Measurements from ENCODE around the gene STEAP1.

Gene STEAP1

GRCh38 chr7:90165724-90166123 is 11.5 kb downstream of the STEAP1 start:
- Histone ChIP-seq H3K27ac (no peak overlapping the region), H3K4me3 (ENCODE audit: low read depth, low read length) (no peak overlapping the region), H3K36me3 (replicated peaks) (no peaks in the 10 kb centered on the region), H3K27me3 (replicated peaks) (no peaks in the 10 kb centered on the region)
- TF ChIP-seq CTCF (IDR thresholded peaks at IDR 0.05; ENCODE audit: low read depth, low read length, missing control alignments) = no peak
- in situ Hi-C loops (cut with HindIII; ENCODE audit: low pct_ligation_motif_present, low sequenced_read_pairs) = no loop called here
- no peak for DNase-seq

GRCh38 chr7:90166153-90166552 is 11.9 kb downstream of the STEAP1 start:
- Histone ChIP-seq H3K27ac (no peak overlapping the region), H3K4me3 (ENCODE audit: low read depth, low read length) (no peak overlapping the region), H3K27me3 (replicated peaks) (no peaks in the 10 kb centered on the region), H3K36me3 (replicated peaks) (no peaks in the 10 kb centered on the region)
- DNase-seq = no peak
- in situ Hi-C loops (cut with HindIII; ENCODE audit: low pct_ligation_motif_present, low sequenced_read_pairs) = no loop called here
- no peak for TF ChIP-seq CTCF (IDR thresholded peaks at IDR 0.05; ENCODE audit: low read depth, low read length, missing control alignments)

GRCh38 chr7:90167361-90167760 is 13.1 kb downstream of the STEAP1 start:
- Histone ChIP-seq H3K4me3 (ENCODE audit: low read depth, low read length) (no peak overlapping the region), H3K36me3 (replicated peaks) (no peaks in the 10 kb centered on the region), H3K27ac (no peak overlapping the region), H3K27me3 (replicated peaks) (no peaks in the 10 kb centered on the region)
- no peak for DNase-seq
- in situ Hi-C loops (cut with HindIII; ENCODE audit: low pct_ligation_motif_present, low sequenced_read_pairs) = no loop called here
- no peak for TF ChIP-seq CTCF (IDR thresholded peaks at IDR 0.05; ENCODE audit: low read depth, low read length, missing control alignments)

- no peak overlapping the region for H3K27ac ChIP-seq
- no peak for TF ChIP-seq CTCF (IDR thresholded peaks at IDR 0.05; ENCODE audit: low read depth, low read length, missing control alignments)
- H3K4me3 ChIP-seq (ENCODE audit: low read depth, low read length) = no peak overlapping the region
- no peaks in the 10 kb centered on the region for H3K27me3 ChIP-seq (replicated peaks)
- H3K36me3 ChIP-seq (replicated peaks) = no peaks in the 10 kb centered on the region
- in situ Hi-C loops (cut with HindIII; ENCODE audit: low pct_ligation_motif_present, low sequenced_read_pairs) = no loop called here
- DNase-seq = no peak
These were observed 15.6 kb downstream of the STEAP1 start for GRCh38 chr7:90169891-90170290.

GRCh38 chr7:90172121-90172520 is 17.9 kb downstream of the STEAP1 start:
- Histone ChIP-seq H3K36me3 (replicated peaks) (no peaks in the 10 kb centered on the region), H3K27me3 (replicated peaks) (no peaks in the 10 kb centered on the region), H3K27ac (no peak overlapping the region), H3K4me3 (ENCODE audit: low read depth, low read length) (no peak overlapping the region)
- in situ Hi-C loops (cut with HindIII; ENCODE audit: low pct_ligation_motif_present, low sequenced_read_pairs) = no loop called here
- DNase-seq = no peak
- no peak for TF ChIP-seq CTCF (IDR thresholded peaks at IDR 0.05; ENCODE audit: low read depth, low read length, missing control alignments)

GRCh38 chr7:90172624-90173023 is 18.4 kb downstream of the STEAP1 start:
- in situ Hi-C loops (cut with HindIII; ENCODE audit: low pct_ligation_motif_present, low sequenced_read_pairs) = no loop called here
- no peaks in the 10 kb centered on the region for H3K27me3 ChIP-seq (replicated peaks)
- TF ChIP-seq CTCF (IDR thresholded peaks at IDR 0.05; ENCODE audit: low read depth, low read length, missing control alignments) = no peak
- H3K4me3 ChIP-seq (ENCODE audit: low read depth, low read length) = no peak overlapping the region
- no peak for DNase-seq
- no peak overlapping the region for H3K27ac ChIP-seq
- no peaks in the 10 kb centered on the region for H3K36me3 ChIP-seq (replicated peaks)
